ENCODE results near the gene QRFP. TPM values are rescaled to one million over a fixed set of nuclear protein-coding genes. Genes with fewer than 3 reads are reported as not detected.

QRFP gene
- total and polyA plus RNA-seq, 2 of the 8 experiments (the other 6 are each of a cell fraction or from before 2014, with no cell fraction given) = not detected

DNA sequence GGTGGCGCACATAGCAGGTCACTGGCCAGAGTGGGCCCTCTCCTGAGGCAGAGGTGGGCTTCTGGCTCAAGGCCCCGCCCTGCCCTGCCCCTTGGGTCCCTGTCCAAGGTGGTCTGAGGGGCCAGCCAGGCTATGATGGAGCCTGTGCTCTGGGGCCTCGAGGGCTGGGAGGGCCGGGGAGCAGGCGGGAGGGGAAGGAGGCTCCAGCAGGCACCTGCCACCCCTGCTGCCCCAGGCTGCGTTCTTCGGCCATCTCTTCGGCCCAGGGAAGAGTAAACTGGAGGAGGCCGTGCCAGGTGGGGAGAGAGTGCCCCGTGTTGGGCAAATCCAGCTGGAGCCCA lies 27.8 kb upstream of the QRFP start:
- no peak overlapping the region for H2BK20ac ChIP-seq (ENCODE audit: low read length)
- H3K4ac ChIP-seq (replicated peaks; ENCODE audit: insufficient read length, low read depth, low read length) = no peak overlapping the region
- no peak overlapping the region for H2AK5ac ChIP-seq (ENCODE audit: low read depth, low read length)
- H2BK15ac ChIP-seq (ENCODE audit: low read length) = no peak overlapping the region
- H3K4me1 ChIP-seq (replicated peaks in 1 of 4; ENCODE audit: control insufficient read depth in 3 of 4, insufficient read depth in 4 of 4, low read length in 3 of 4) = peaks cover 0 to 12% (median 2%) of the 10 kb centered on the region in 4 experiments; a peak in 5 of 7 replicates
- TF ChIP-seq, protein P1, sequence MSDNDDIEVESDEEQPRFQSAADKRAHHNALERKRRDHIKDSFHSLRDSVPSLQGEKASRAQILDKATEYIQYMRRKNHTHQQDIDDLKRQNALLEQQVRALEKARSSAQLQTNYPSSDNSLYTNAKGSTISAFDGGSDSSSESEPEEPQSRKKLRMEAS (IDR thresholded peaks at IDR 0.05) = 0 out of 2 replicates have a peak, but pooled peaks have one; percentile 4
- TF ChIP-seq EP300 (IDR thresholded peaks at IDR 0.05; ENCODE audit: borderline replicate concordance in 1 of 2, low read depth in 2 of 2, low read length in 2 of 2) = no peak
- H3K23ac ChIP-seq (ENCODE audit: insufficient read length) = no peak overlapping the region
- H4K5ac ChIP-seq (ENCODE audit: insufficient read length, low read depth, low read length) = no peak overlapping the region
- H3K9me3 ChIP-seq (ENCODE audit: insufficient read depth in 2 of 2, low read depth in 1 of 2, low read length in 1 of 2) = no peaks in the 10 kb centered on the region
- no peak overlapping the region for H3K18ac ChIP-seq (ENCODE audit: extremely low read depth, low read length)
- no peak overlapping the region for H2BK120ac ChIP-seq (replicated peaks; ENCODE audit: low read depth, low read length)
- no peaks in the 10 kb centered on the region for H3K27me3 ChIP-seq (replicated peaks in 1 of 4; ENCODE audit: control insufficient read depth in 3 of 4, extremely low read depth in 1 of 4, insufficient read depth in 3 of 4, low read length in 3 of 4)
- H3K79me2 ChIP-seq (ENCODE audit: control insufficient read depth in 1 of 2, insufficient read depth in 2 of 2, low read length in 2 of 2) = no peaks in the 10 kb centered on the region
- no peak overlapping the region for H2BK12ac ChIP-seq (ENCODE audit: low read depth, low read length)
- no peak overlapping the region for H3K56ac ChIP-seq (replicated peaks; ENCODE audit: insufficient read length, low read depth, low read length)
- no peak overlapping the region for H3K27ac ChIP-seq (ENCODE audit: low read depth, low read length)
- ChIA-PET CTCF (ENCODE audit: partially characterized antibody) (interaction anchor here (0.5 to 3.9 kb wide), 3 partner anchors 9 to 86 kb away, joined by 3 to 16 read pairs (median 14); no protein-coding TSS in a partner anchor), POLR2A (ENCODE audit: partially characterized antibody) (no interaction called here)
- WGBS, 2 experiments (ENCODE audit: extremely low coverage in 1 of 2, insufficient coverage in 1 of 2, insufficient read length in 1 of 2, insufficient replicate concordance in 2 of 2, low coverage in 1 of 2, low lambda C conversion rate in 2 of 2, missing lambda C conversion rate in 1 of 2) = 80% methylated on average over 7 of the region's 10 CpGs; no CpG with 5 or more reads in 1 of the 2 experiments
- H3K14ac ChIP-seq (ENCODE audit: insufficient read length) = no peak overlapping the region
- H3K23me2 ChIP-seq (ENCODE audit: low read depth, low read length) = no peaks in the 10 kb centered on the region
- FAIRE-seq = no peak
- no peak overlapping the region for H4K91ac ChIP-seq (replicated peaks; ENCODE audit: insufficient read length, low read length)
- no peak overlapping the region for H4K8ac ChIP-seq (ENCODE audit: extremely low read depth, insufficient read depth, low read length)
- no peaks in the 10 kb centered on the region for H3K36me3 ChIP-seq (ENCODE audit: control insufficient read depth in 2 of 4, insufficient read depth in 4 of 4, low read length in 3 of 4)
- no peak overlapping the region for H2BK5ac ChIP-seq (ENCODE audit: low read depth, low read length)
- no peak for DNase-seq (ENCODE audit: low read depth in 1 of 2, low spot score in 2 of 2)
- no peaks in the 10 kb centered on the region for H4K20me1 ChIP-seq (replicated peaks in 1 of 2; ENCODE audit: control insufficient read depth in 1 of 2, insufficient read depth in 2 of 2, low read length in 2 of 2)
- H3K4me2 ChIP-seq (ENCODE audit: insufficient read depth in 1 of 2, low read depth in 2 of 2, low read length in 2 of 2) = no peak overlapping the region
- no peak overlapping the region for H3K4me3 ChIP-seq (ENCODE audit: extremely low read depth in 1 of 4, insufficient read depth in 2 of 4, low read depth in 3 of 4, low read length in 4 of 4)
- no peak overlapping the region for H2AFZ ChIP-seq (ENCODE audit: low read length)
- H3K9ac ChIP-seq (replicated peaks in 1 of 4; ENCODE audit: extremely low read depth in 1 of 4, low read depth in 3 of 4, low read length in 3 of 4) = no peak overlapping the region
- no peaks in the 10 kb centered on the region for H3K79me1 ChIP-seq (ENCODE audit: low read depth, low read length)

Measured in H1 (cell line).